ENCODE data around the gene ENG. TPM values are rescaled to one million over a fixed set of nuclear protein-coding genes. Genes with fewer than 3 reads are reported as not detected.

The ENG gene
- total RNA-seq, 1 donor from 2014 or later = 9.4 TPM

Small RNA genes lying within 50 kb of the gene (small RNA-seq; reads per million reads assigned to genes)
- 0.46 reads per million, percentile 58 among the genes with 10 or more reads in this experiment for gene MIR4672
- gene RF00019 = not detected
- not detected for gene RNA5SP296

Other genes starting within 250 kb of the ENG start
- 5.2 TPM for gene STXBP1, start 242.4 kb downstream of the ENG start, total RNA-seq
- not detected for gene CFAP157, start 147.7 kb downstream of the ENG start, total RNA-seq
- gene PTRH1, start 139.0 kb downstream of the ENG start, total RNA-seq = 8.4 TPM
- not detected for gene TTC16, start 138.6 kb downstream of the ENG start, total RNA-seq
- gene TOR2A, start 119.4 kb downstream of the ENG start, total RNA-seq = 2.6 TPM
- gene SH2D3C, start 76.0 kb downstream of the ENG start, total RNA-seq = 15.1 TPM
- gene CDK9, start 68.6 kb downstream of the ENG start, total RNA-seq = 33.4 TPM
- 41.2 TPM for gene FPGS, start 51.8 kb downstream of the ENG start, total RNA-seq
- gene AK1, start 23.0 kb upstream of the ENG start, total RNA-seq = 359 TPM
- 33.9 TPM for gene ST6GALNAC6, start 44.9 kb upstream of the ENG start, total RNA-seq
- gene ST6GALNAC4, start 62.4 kb upstream of the ENG start, total RNA-seq = 23.5 TPM
- gene PIP5KL1, start 76.1 kb upstream of the ENG start, total RNA-seq = not detected
- gene DPM2, start 83.2 kb upstream of the ENG start, total RNA-seq = 7.3 TPM
- gene EEIG1, start 126.3 kb upstream of the ENG start, total RNA-seq = 8.9 TPM
- gene NAIF1, start 212.7 kb upstream of the ENG start, total RNA-seq = 8.9 TPM
- 13.0 TPM for gene SLC25A25, start 213.6 kb upstream of the ENG start, total RNA-seq

All from skeletal muscle tissue (tissue), 2 donors.